ENCODE data around the gene CD209. TPM values are rescaled to one million over a fixed set of nuclear protein-coding genes. Genes with fewer than 3 reads are reported as not detected.

Gene CD209
- total and polyA plus RNA-seq, 2 experiments from 2014 or later: not detected

DNA sequence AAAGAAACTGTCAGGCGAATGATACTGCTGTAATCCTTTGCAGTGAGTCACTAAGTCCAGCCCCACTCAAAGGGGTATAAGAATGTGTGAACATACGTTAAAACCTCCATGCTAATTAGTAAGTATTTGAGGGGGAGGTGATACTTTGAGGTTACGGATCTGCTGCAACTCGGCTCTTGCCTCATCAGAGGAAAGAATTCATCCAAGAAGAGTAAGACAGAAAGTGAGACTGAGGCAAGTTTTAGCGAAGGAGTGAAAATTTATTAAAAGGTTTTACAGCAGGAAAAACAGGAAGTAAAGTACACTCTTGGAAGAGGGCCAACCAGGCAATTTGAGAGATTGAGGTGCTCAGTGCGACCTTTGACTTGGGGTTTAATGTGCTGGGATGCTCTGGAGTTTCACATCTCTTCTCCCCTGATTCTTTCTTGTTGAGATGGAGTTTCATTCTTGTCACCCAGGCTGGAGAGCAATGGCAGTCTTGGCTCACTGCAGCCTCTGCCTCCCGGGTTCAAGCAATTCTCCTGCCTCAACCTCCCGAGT, 25.5 kb upstream of the CD209 start:
- DNase-seq (ENCODE audit: low spot score): no peak
- 52% methylated on average over 8 of the region's 8 CpGs for WGBS (ENCODE audit: low lambda C conversion rate, missing lambda C conversion rate)
- Histone ChIP-seq H2AFZ (no peak overlapping the region), H3K27ac (no peak overlapping the region), H3K9me3 (ENCODE audit: low read depth) (no peaks in the 10 kb centered on the region), H3K79me2 (no peaks in the 10 kb centered on the region), H3K27me3 (no peaks in the 10 kb centered on the region), H3K4me3 (no peak overlapping the region), H3K9me2 (replicated peaks; ENCODE audit: insufficient read depth) (no peaks in the 10 kb centered on the region), H3K4me2 (no peak overlapping the region), H3K36me3 (replicated peaks; ENCODE audit: insufficient read depth, low read depth) (no peaks in the 10 kb centered on the region), H4K20me1 (ENCODE audit: insufficient read depth, poor library complexity, severe bottlenecking) (no peaks in the 10 kb centered on the region), H3K4me1 (ENCODE audit: insufficient read depth) (no peaks in the 10 kb centered on the region)
- no peak for TF ChIP-seq EZH2 (IDR thresholded peaks at IDR 0.05; ENCODE audit: borderline replicate concordance)
- no peak for TF ChIP-seq EZH2phosphoT487 (IDR thresholded peaks at IDR 0.05; ENCODE audit: low read depth, severe bottlenecking, unreplicated experiment)
- TF ChIP-seq, protein P1, sequence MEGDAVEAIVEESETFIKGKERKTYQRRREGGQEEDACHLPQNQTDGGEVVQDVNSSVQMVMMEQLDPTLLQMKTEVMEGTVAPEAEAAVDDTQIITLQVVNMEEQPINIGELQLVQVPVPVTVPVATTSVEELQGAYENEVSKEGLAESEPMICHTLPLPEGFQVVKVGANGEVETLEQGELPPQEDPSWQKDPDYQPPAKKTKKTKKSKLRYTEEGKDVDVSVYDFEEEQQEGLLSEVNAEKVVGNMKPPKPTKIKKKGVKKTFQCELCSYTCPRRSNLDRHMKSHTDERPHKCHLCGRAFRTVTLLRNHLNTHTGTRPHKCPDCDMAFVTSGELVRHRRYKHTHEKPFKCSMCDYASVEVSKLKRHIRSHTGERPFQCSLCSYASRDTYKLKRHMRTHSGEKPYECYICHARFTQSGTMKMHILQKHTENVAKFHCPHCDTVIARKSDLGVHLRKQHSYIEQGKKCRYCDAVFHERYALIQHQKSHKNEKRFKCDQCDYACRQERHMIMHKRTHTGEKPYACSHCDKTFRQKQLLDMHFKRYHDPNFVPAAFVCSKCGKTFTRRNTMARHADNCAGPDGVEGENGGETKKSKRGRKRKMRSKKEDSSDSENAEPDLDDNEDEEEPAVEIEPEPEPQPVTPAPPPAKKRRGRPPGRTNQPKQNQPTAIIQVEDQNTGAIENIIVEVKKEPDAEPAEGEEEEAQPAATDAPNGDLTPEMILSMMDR (IDR thresholded peaks at IDR 0.05; ENCODE audit: poor library complexity): no peak

DNA sequence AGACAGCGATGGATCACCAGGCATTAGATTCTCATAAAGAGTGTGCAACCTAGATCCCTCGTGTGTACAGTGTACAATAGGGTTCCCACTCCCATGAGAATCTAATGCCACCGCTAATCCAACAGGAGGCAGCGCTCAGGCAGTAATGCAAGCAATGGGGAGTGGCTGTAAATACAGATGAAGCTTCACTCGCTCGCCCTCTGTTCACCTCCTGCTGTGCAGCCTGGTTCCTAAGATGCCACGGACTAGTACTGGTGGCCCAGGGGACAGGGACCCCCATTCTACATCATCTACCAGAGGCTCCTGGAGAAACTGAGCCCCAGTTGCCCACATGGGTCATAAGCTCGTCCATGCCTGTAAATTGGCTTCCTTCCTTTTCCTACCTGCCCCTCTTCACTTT, 23.7 kb upstream of the CD209 start:
- Histone ChIP-seq H2AFZ (no peak overlapping the region), H3K4me3 (no peak overlapping the region), H3K79me2 (no peaks in the 10 kb centered on the region), H3K9me3 (ENCODE audit: low read depth) (no peaks in the 10 kb centered on the region), H3K4me1 (ENCODE audit: insufficient read depth) (no peaks in the 10 kb centered on the region), H3K9me2 (replicated peaks; ENCODE audit: insufficient read depth) (no peaks in the 10 kb centered on the region), H3K27me3 (no peaks in the 10 kb centered on the region), H3K36me3 (replicated peaks; ENCODE audit: insufficient read depth, low read depth) (no peaks in the 10 kb centered on the region), H4K20me1 (ENCODE audit: insufficient read depth, poor library complexity, severe bottlenecking) (no peaks in the 10 kb centered on the region), H3K27ac (no peak overlapping the region), H3K4me2 (no peak overlapping the region)
- no peak for DNase-seq (ENCODE audit: low spot score)
- TF ChIP-seq, protein P1 (IDR thresholded peaks at IDR 0.05; ENCODE audit: poor library complexity): no peak
- TF ChIP-seq EZH2phosphoT487 (IDR thresholded peaks at IDR 0.05; ENCODE audit: low read depth, severe bottlenecking, unreplicated experiment): no peak
- no peak for TF ChIP-seq EZH2 (IDR thresholded peaks at IDR 0.05; ENCODE audit: borderline replicate concordance)
- 75% methylated on average over 8 of the region's 8 CpGs for WGBS (ENCODE audit: low lambda C conversion rate, missing lambda C conversion rate)

DNA sequence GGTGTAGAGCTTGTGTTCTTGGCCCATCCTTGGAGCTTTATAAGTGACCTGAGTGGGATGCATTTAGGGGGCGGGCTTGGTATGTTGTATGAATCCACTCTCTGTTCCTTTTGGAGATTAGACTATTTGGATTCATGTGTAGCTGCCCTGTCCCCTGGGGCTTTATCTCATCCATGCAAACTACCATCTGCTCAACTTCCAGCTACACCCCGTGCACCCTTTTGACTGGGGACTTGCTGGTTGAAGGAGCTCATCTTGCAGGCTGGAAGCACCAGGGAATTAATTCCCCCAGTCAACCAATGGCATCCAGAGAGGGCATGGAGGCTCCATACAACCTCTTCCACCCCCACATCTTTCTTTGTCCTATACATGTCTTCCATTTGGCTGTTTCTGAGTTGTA, 21.8 kb upstream of the CD209 start:
- H3K4me3 ChIP-seq: no peak overlapping the region
- no peaks in the 10 kb centered on the region for H3K9me3 ChIP-seq (ENCODE audit: low read depth)
- TF ChIP-seq, protein P1 (IDR thresholded peaks at IDR 0.05; ENCODE audit: poor library complexity): no peak
- TF ChIP-seq EZH2 (IDR thresholded peaks at IDR 0.05; ENCODE audit: borderline replicate concordance) (no peak), EZH2phosphoT487 (IDR thresholded peaks at IDR 0.05; ENCODE audit: low read depth, severe bottlenecking, unreplicated experiment) (no peak)
- no peak overlapping the region for H3K27ac ChIP-seq
- H3K79me2 ChIP-seq: no peaks in the 10 kb centered on the region
- no peaks in the 10 kb centered on the region for H3K36me3 ChIP-seq (replicated peaks; ENCODE audit: insufficient read depth, low read depth)
- WGBS (ENCODE audit: low lambda C conversion rate, missing lambda C conversion rate): 72% methylated on average over 2 of the region's 2 CpGs
- no peak overlapping the region for H2AFZ ChIP-seq
- H3K4me2 ChIP-seq: no peak overlapping the region
- no peaks in the 10 kb centered on the region for H3K4me1 ChIP-seq (ENCODE audit: insufficient read depth)
- no peaks in the 10 kb centered on the region for H3K27me3 ChIP-seq
- no peaks in the 10 kb centered on the region for H4K20me1 ChIP-seq (ENCODE audit: insufficient read depth, poor library complexity, severe bottlenecking)
- no peaks in the 10 kb centered on the region for H3K9me2 ChIP-seq (replicated peaks; ENCODE audit: insufficient read depth)
- DNase-seq (ENCODE audit: low spot score): no peak

Measured in hepatocyte (in vitro differentiated cells).